T-cell (primary cell): ENCODE data around the gene SPRED1. TPM values are rescaled to one million over a fixed set of nuclear protein-coding genes. Genes with fewer than 3 reads are reported as not detected.

ENCODE experiments used
- ATAC-seq, 4 experiments: fragments of 200-7000 bp in 3 of 4; fragments of 150-1000 bp in 1 of 4; cut with Tn5 transposase; replicated peaks in 1 of 4; 1 replicate in 3 of 4; 2 replicates in 1 of 4; pipeline ENCODE4 v1.10.0; 2021; ENCODE audit warnings: moderate library complexity in 3 of 4, mild to moderate bottlenecking in 2 of 4, moderate number of reproducible peaks in 1 of 4
- CTCF ChIA-PET, 2 donors: fragments of 300-600 bp; sonication (Branson Sonifier 250); formaldehyde crosslinking; loops; one replicate each; lab custom pipeline; 2022; ENCODE audit warnings: antibody characterized with exemption in 2 of 2; lab: Charles Lee
- POLR2A ChIA-PET, 2 donors: fragments of 300-600 bp; sonication (Branson Sonifier 250); formaldehyde crosslinking; loops; one replicate each; lab custom pipeline; 2022; ENCODE audit warnings: antibody characterized with exemption in 2 of 2; lab: Charles Lee
- DNase-seq, 35 experiments: peaks; one replicate each; pipeline versions ENCODE4 v3.0.0 to v3.0.0-alpha.2; 2013 to 2023
- H3K27ac ChIP-seq: one replicate; pipeline ENCODE4 v1.5.1; 2013; ENCODE audit warnings: low read length
- H3K27me3 ChIP-seq, 2 experiments: replicated peaks in 1 of 2; 1 replicate in 1 of 2; 2 replicates in 1 of 2; pipeline versions ENCODE4 v1.6.1 to v1.7.0; 2013; ENCODE audit warnings: low read length in 1 of 2, mixed read lengths in 1 of 2; ENCODE audit not compliant: control insufficient read depth in 2 of 2, insufficient read depth in 2 of 2; ENCODE audit errors: extremely low read depth in 1 of 2
- H3K36me3 ChIP-seq, 2 donors: 1 replicate in 1 of 2; 2 replicates in 1 of 2; pipeline versions ENCODE4 v1.6.1 to v1.7.0; 2013; ENCODE audit warnings: low read length in 1 of 2; ENCODE audit not compliant: control insufficient read depth in 2 of 2, insufficient read depth in 1 of 2; ENCODE audit errors: extremely low read depth in 1 of 2
- H3K4me1 ChIP-seq, 2 experiments: 1 replicate in 1 of 2; 2 replicates in 1 of 2; pipeline versions ENCODE4 v1.6.1 to v1.7.0; 2013; ENCODE audit warnings: low read length in 2 of 2, mixed read lengths in 1 of 2; ENCODE audit not compliant: insufficient read depth in 2 of 2, control insufficient read depth in 1 of 2; ENCODE audit errors: extremely low read depth in 1 of 2
- H3K4me3 ChIP-seq, 2 donors: 1 replicate in 1 of 2; 2 replicates in 1 of 2; pipeline versions ENCODE4 v1.5.1 to v1.7.0; 2013; ENCODE audit warnings: mild to moderate bottlenecking in 2 of 2, low read length in 1 of 2, moderate library complexity in 1 of 2; ENCODE audit not compliant: control insufficient read depth in 1 of 2; ENCODE audit errors: extremely low read depth in 1 of 2
- H3K9me3 ChIP-seq: 2 replicates; pipeline ENCODE4 v1.7.0; 2013
- H3K27ac Mint-ChIP-seq, 2 donors: one replicate each; pipeline ENCODE4 v1.8.0; 2020 to 2021; ENCODE audit warnings: mild to moderate bottlenecking in 2 of 2, mixed read lengths in 2 of 2
- H3K27me3 Mint-ChIP-seq, 2 donors: one replicate each; pipeline ENCODE4 v1.8.0; 2021 to 2022; ENCODE audit warnings: mixed read lengths in 2 of 2
- H3K36me3 Mint-ChIP-seq: one replicate; pipeline ENCODE4 v1.8.0; 2021; ENCODE audit warnings: mixed read lengths
- H3K4me1 Mint-ChIP-seq, 3 donors: one replicate each; pipeline ENCODE4 v1.8.0; 2020 to 2022; ENCODE audit warnings: mixed read lengths in 3 of 3, mild to moderate bottlenecking in 1 of 3
- H3K4me3 Mint-ChIP-seq, 3 donors: one replicate each; pipeline ENCODE4 v1.8.0; 2020 to 2022; ENCODE audit warnings: mild to moderate bottlenecking in 3 of 3, mixed read lengths in 3 of 3, moderate library complexity in 3 of 3
- H3K9me3 Mint-ChIP-seq, 3 donors: one replicate each; pipeline ENCODE4 v1.8.0; 2020 to 2022; ENCODE audit warnings: mixed read lengths in 3 of 3
- WGBS: methylation state at CpG from one replicate; pipeline ENCODE4 v1.1.5; 2013; ENCODE audit warnings: missing lambda C conversion rate; ENCODE audit not compliant: insufficient coverage; 5-methylcytosine and 5-hydroxymethylcytosine counted together
- total RNA-seq, 35 experiments: library from RNA in 6 of 35; stranded (reverse) in 6 of 35; fragments of 120-200 nt in 1 of 35; gene quantifications; one replicate each; pipeline versions ENCODE4 v1.2.1 to v1.2.4 and lab custom pipeline; 2013 to 2026

SPRED1 gene
- total RNA-seq, 5 donors from 2014 or later (not counting 1 experiment from before 2014, with no cell fraction given): 0.13 to 0.72 (median 0.39) TPM

- POLR2A ChIA-PET: no interaction called here
- no peak overlapping the region for H3K4me3 ChIP-seq
- Mint-ChIP-seq H3K4me3 (no peak overlapping the region), H3K27me3 (peaks cover 6 to 24% of the 10 kb centered on the region in 2 donors), H3K4me1 (no peaks in the 10 kb centered on the region), H3K9me3 (no peaks in the 10 kb centered on the region), H3K27ac (no peak overlapping the region), H3K36me3 (no peaks in the 10 kb centered on the region)
- H3K27ac ChIP-seq: no peak overlapping the region
- CTCF ChIA-PET: no interaction called here
- no peaks in the 10 kb centered on the region for H3K9me3 ChIP-seq
- no peaks in the 10 kb centered on the region for H3K4me1 ChIP-seq
- H3K36me3 ChIP-seq: no peaks in the 10 kb centered on the region
- ATAC-seq (no peak), DNase-seq (no peak)
- H3K27me3 ChIP-seq: peaks cover 0 to 2% of the 10 kb centered on the region in 2 experiments
- WGBS: 69% methylated on average over 2 of the region's 4 CpGs
Observed at GRCh38 chr15:38211811-38212210, 40.8 kb upstream of the SPRED1 start.

- 60% methylated on average over 1 of the region's 3 CpGs for WGBS
- Mint-ChIP-seq H3K27me3 (peaks cover 2 to 21% of the 10 kb centered on the region in 2 donors), H3K27ac (no peak overlapping the region), H3K36me3 (no peaks in the 10 kb centered on the region), H3K4me1 (peaks cover 0 to 5% (median 3%) of the 10 kb centered on the region in 3 donors), H3K4me3 (no peak overlapping the region), H3K9me3 (no peaks in the 10 kb centered on the region)
- ChIA-PET CTCF (no interaction called here), POLR2A (no interaction called here)
- Histone ChIP-seq H3K4me3 (no peak overlapping the region), H3K9me3 (no peaks in the 10 kb centered on the region), H3K36me3 (no peaks in the 10 kb centered on the region), H3K4me1 (no peaks in the 10 kb centered on the region), H3K27ac (no peak overlapping the region), H3K27me3 (peaks cover 0 to 3% of the 10 kb centered on the region in 2 experiments)
- DNase-seq (no peak), ATAC-seq (no peak)
Observed at GRCh38 chr15:38212729-38213351, 39.8 kb upstream of the SPRED1 start.

DNA sequence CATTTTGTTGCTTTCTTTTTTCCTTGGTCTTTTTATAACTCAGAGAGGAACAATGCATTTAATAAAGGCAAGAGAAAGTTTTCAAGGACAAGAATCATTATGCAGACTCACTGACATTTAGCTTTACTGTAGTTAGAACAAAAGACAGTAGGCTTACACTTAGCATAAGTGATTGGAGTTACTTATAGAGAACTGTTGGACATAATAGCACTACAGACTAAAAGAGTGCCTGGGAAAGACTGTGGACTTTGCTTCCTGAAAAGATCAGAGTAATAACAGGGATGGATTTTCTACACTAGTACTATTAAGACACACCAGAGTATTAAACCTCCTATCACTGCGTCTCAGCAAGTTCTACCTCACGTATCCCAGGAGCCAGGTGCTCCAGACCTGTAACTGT is 39.3 kb upstream of the SPRED1 start:
- H3K36me3 Mint-ChIP-seq: no peaks in the 10 kb centered on the region
- H3K27ac Mint-ChIP-seq: no peak overlapping the region
- 90% methylated on average over 2 of the region's 2 CpGs for WGBS
- peaks cover 0 to 5% (median 3%) of the 10 kb centered on the region in 3 donors for H3K4me1 Mint-ChIP-seq
- ChIA-PET POLR2A (no interaction called here), CTCF (no interaction called here)
- DNase-seq (no peak), ATAC-seq (no peak)
- no peaks in the 10 kb centered on the region for H3K9me3 Mint-ChIP-seq
- Histone ChIP-seq H3K27ac (no peak overlapping the region), H3K4me3 (no peak overlapping the region), H3K4me1 (no peaks in the 10 kb centered on the region), H3K36me3 (no peaks in the 10 kb centered on the region), H3K9me3 (no peaks in the 10 kb centered on the region), H3K27me3 (peaks cover 0 to 5% of the 10 kb centered on the region in 2 experiments)
- peaks cover 2 to 21% of the 10 kb centered on the region in 2 donors for H3K27me3 Mint-ChIP-seq
- H3K4me3 Mint-ChIP-seq: no peak overlapping the region

- H3K27ac ChIP-seq: no peak overlapping the region
- no peaks in the 10 kb centered on the region for H3K36me3 ChIP-seq
- POLR2A ChIA-PET: no interaction called here
- H3K4me1 Mint-ChIP-seq: peaks cover 0 to 5% (median 3%) of the 10 kb centered on the region in 3 donors
- WGBS: 100% methylated on average over 1 of the region's 1 CpG
- no peak for ATAC-seq
- H3K27ac Mint-ChIP-seq: no peak overlapping the region
- no peaks in the 10 kb centered on the region for H3K36me3 Mint-ChIP-seq
- CTCF ChIA-PET: no interaction called here
- peaks cover 8 to 21% of the 10 kb centered on the region in 2 donors for H3K27me3 Mint-ChIP-seq
- no peak for DNase-seq
- no peaks in the 10 kb centered on the region for H3K4me1 ChIP-seq
- H3K9me3 ChIP-seq: no peaks in the 10 kb centered on the region
- H3K27me3 ChIP-seq: peaks cover 0 to 8% of the 10 kb centered on the region in 2 experiments
- H3K4me3 ChIP-seq: no peak overlapping the region
- no peak overlapping the region for H3K4me3 Mint-ChIP-seq
- H3K9me3 Mint-ChIP-seq: no peaks in the 10 kb centered on the region
Observed at GRCh38 chr15:38215707-38216106, 36.9 kb upstream of the SPRED1 start.

- WGBS: 85% methylated on average over 3 of the region's 4 CpGs
- ChIA-PET POLR2A (interaction anchor here in 1 of 2 donors (0.5 kb wide), 1 partner anchor 70 kb away, joined by 3 read pairs; no protein-coding TSS in a partner anchor), CTCF (no interaction called here)
- no peak overlapping the region for H3K27ac Mint-ChIP-seq
- DNase-seq (no peak), ATAC-seq (no peak)
- Histone ChIP-seq H3K4me3 (no peak overlapping the region), H3K4me1 (no peaks in the 10 kb centered on the region), H3K27ac (no peak overlapping the region), H3K36me3 (no peaks in the 10 kb centered on the region), H3K27me3 (peaks cover 0 to 8% of the 10 kb centered on the region in 2 experiments), H3K9me3 (no peaks in the 10 kb centered on the region)
- H3K4me1 Mint-ChIP-seq: peaks cover 0 to 5% (median 3%) of the 10 kb centered on the region in 3 donors
- no peak overlapping the region for H3K4me3 Mint-ChIP-seq
- no peaks in the 10 kb centered on the region for H3K9me3 Mint-ChIP-seq
- H3K27me3 Mint-ChIP-seq: peaks cover 8 to 12% of the 10 kb centered on the region in 2 donors
- no peaks in the 10 kb centered on the region for H3K36me3 Mint-ChIP-seq
Observed at GRCh38 chr15:38216763-38217162, 35.9 kb upstream of the SPRED1 start.

DNA sequence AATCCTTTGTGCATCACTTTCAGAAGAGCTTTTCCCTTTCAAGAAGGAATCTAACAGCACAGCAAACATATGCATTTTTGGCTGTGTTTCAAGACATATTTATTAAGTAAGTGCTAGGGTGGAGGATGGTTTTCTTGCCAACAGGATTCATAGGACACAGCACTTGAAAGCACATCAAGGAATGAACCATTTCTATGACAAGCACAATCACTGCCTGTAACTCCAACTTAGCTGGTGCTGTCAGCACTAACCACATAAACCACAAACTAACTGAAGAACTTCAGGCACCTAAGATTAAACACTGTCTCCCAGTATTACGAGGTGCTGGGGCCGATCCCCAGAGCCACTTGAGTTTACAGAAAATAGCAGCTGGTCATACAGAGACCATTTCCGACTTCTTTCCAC is 35.4 kb upstream of the SPRED1 start:
- Mint-ChIP-seq H3K27me3 (peaks cover 8 to 15% of the 10 kb centered on the region in 2 donors), H3K27ac (no peak overlapping the region), H3K4me3 (no peak overlapping the region), H3K36me3 (no peaks in the 10 kb centered on the region), H3K9me3 (no peaks in the 10 kb centered on the region), H3K4me1 (peaks cover 0 to 5% (median 3%) of the 10 kb centered on the region in 3 donors)
- ATAC-seq: no peak
- no peak for DNase-seq
- no CpG with 5 or more reads among the region's 3 CpGs for WGBS
- Histone ChIP-seq H3K4me3 (no peak overlapping the region), H3K27ac (no peak overlapping the region), H3K36me3 (no peaks in the 10 kb centered on the region), H3K4me1 (no peaks in the 10 kb centered on the region), H3K9me3 (no peaks in the 10 kb centered on the region), H3K27me3 (peaks cover 0 to 8% of the 10 kb centered on the region in 2 experiments)
- POLR2A ChIA-PET: no interaction called here
- CTCF ChIA-PET: no interaction called here
